NT2/D1 (cell line): ENCODE measurements around the gene IRF7.

ENCODE experiments used
- YY1 ChIP-seq: IDR thresholded peaks from 2 replicates; pipeline ENCODE4 v1.6.1; 2011; ENCODE audit not compliant: insufficient read length, insufficient read depth
- ZNF274 ChIP-seq: IDR thresholded peaks from 2 replicates; pipeline ENCODE4 v1.6.1; 2011; ENCODE audit warnings: mild to moderate bottlenecking, low read depth, low read length

DNA sequence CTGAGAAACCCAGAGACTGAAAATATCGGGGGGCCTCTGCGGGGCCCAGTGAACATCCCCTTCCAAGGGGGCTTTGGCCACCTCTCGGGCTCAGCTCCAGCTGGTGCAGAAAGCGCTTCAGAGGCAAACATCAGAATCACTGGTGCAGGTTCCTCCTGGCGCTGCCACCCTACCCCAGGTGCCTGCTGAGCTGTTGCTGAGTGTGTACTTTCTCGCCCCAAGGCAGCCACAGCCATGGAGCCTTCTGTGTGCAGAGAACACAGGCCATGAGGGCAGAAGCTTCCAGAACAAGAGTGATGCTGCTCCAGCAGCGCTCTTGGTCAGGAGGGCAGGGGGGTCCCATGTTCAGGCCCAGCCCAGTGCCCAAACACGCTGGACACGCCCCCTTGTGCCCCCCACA lies 27.6 kb upstream of the IRF7 start:
- TF ChIP-seq ZNF274 (no peak), YY1 (no peak)
